Inferior parietal cortex (tissue), 1 donor: ENCODE measurements around the gene CRYBG2.

Experiments
- DNase-seq: peaks from one replicate; pipeline ENCODE4 v3.0.0-alpha.2; 2016; ENCODE audit errors: extremely low spot score

Gene CRYBG2

DNA sequence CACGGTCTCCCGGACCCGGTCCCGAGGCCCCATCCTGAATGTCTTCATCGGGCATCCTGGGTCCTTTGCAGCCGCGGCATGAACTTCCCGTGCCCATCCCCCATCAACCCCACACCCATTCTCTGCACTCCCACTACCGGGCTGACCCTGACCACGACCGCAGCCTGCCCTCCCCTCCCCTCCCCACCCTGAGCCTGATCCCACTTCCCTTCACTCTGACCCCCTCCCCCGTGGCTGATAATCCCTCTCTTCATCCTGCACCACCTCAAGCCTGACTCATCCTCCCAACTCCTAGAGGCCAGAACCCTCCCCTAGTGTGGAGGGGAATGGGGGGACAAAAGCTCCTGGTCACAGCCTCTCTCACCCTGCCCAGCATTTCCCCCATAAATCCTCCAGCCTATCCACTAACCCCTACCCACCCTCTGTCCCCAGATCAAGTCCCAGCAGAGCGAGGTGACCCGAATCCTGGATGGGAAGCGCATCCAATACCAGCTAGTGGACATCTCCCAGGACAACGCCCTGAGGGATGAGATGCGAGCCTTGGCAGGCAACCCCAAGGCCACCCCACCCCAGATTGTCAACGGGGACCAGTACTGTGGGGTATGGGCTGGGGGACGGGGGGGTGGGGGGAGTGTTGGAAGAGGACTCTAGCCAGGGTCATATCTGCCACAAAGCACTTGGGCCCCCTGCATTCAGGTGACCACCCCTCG is 73.4 kb downstream of the CRYBG2 start:
- no peak for DNase-seq

DNA sequence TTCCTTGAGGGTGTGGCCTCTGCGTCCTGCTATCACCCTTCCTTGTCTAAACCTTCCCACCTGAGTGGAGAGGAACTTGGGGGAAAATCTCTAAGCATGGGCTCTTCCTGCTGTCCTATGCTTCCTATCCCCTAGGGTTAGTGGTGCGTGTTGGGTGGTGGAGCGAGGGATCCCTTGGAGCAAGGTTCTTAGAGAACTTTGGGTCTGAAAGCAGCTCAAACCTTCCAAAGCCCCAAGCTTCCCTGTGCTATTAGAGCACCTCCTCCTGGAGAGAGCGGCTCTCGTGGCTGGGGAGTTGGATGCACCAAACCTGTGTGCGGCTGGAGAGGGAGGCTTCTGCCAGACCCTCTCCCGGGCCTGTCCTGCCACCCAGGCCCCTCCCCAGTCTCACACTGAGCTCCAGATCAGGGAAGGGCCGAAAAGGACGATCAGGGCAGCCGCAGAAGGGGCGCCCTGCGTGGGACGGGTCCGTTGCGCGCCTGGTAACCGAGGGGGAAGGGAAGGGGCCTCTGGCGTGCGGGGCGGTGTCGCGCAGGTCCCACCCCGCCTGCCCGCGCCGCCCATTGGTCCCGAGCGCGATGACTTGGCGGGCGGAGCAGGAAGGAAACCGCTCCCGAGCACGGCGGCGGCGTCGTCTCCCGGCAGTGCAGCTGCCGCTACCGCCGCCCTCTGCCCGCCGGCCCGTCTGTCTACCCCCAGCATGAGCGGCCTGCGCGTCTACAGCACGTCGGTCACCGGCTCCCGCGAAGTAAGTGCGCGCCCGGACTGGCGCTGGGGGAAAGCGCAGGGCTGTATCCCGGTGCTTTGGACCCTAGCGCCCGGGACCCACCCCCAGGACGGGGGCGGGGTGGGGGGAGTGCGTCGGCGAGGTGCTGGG is 74.2 kb downstream of the CRYBG2 start, which contains the start of gene SH3BGRL3:
SH3BGRL3 (plus strand) TSS at position 631 of the 877 bp plus-strand sequence; CDS start at position 701, 70 bp downstream.
- peak; percentile 79 for DNase-seq

DNA sequence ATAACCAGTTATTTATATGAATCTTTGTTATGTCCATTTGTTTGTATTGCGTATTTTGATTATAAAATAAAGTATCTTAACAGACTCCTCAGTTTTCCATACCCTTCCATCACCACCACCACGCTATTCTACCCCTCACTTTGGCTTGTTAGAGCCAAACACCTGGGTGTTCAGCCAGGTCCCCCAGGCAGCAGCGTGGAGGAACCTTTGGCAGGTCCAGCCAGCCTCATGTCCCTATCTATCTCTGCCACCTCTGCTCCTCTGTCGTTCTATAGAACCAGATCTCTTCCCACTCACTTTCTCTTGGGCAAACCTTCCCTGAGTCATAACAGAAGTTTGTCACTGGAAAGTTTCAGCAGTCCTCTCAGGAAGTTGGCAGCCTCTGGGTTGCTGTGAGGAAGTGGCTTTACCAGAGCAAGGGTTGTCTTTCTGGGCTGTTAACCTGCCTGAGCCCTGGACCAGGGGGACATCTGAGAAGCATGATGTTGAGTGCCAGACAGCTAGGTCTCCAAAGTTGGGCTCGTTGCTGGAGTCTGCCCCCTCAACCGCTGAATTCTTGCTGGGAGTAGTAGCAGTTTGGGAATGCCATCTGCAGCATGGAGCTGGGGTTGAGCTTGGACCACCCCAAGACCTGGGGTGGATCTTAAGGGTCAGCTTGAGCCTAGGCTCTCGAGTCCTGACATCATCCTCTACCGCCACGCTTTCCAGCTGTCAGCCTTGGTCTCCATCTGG is 75.0 kb downstream of the CRYBG2 start:
- no peak for DNase-seq

DNA sequence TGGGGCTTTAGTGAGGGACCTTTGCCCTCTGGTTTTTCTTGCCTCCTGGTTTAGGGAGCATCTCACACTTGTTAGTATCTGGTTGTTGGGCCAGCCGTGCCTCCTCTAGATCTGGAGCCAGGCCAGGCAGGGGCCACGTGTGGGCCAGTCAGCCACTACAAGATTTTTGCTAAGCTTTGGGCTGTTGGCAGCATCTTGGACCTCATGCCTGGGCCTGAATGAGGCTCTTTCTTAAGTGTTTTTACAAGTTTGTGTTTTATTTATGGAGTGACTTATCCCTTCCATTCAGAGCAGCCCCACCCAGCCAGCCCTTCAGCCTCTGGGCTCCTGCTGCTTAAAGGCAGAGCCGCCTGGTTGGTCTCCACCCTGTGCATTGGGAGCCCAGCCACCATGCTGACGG is 75.6 kb downstream of the CRYBG2 start:
- DNase-seq: no peak

DNA sequence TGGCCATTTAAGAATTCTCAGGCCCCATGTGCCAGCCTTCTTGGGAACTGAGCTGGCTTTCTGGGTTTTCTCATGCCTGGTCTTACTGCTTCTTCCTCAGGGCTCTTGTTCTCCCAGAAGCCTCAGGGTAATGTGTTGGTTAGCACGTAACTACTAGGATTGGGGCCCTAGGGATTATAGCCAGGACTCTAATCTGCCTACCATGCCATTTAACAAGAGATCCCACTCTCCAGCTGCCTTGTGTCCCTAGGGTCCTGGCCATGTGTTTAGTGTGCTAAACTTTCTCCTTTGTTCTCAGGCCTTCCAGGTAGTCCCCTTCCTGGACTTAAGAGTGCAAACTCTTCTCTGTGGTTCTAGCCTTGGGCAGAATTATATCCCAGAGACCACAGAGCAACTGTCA is 76.2 kb downstream of the CRYBG2 start:
- DNase-seq: no peak

DNA sequence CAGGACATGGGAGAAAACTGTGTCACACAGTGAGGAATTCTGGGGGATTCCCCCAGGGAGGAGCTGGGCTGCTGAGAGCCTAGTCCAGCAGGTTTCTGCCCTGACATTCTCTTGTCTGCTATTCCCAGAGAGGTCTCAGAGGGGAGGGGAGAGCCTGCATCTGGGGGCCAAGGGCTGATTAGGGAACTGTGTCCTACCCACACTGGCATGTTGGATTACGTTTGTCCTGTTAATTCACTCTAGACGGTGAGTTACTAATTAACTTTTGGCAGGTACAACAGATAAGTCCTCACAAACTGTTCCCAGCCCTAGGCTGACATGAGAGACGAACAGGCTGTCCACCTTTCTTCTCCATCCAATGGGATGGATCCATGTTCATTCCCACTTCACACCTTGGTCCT is 76.7 kb downstream of the CRYBG2 start:
- no peak for DNase-seq

DNA sequence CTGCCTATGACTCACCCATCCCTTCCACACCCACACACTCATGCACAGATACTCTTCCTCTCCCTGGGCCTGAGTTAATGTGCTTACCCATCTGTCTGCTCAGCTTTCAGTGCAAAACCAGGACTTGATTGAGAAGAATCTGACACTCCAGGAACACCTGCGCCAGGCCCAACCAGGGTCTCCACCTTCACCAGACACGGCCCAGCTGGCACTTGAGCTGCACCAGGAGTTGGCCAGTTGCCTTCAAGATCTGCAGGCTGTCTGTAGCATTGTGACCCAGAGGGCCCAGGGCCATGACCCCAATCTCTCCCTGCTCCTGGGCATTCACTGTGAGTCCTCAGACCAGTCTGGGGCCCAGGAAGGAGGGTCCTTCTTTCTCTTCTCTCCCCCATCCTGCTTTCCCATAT is 77.5 kb downstream of the CRYBG2 start:
- DNase-seq: no peak

DNA sequence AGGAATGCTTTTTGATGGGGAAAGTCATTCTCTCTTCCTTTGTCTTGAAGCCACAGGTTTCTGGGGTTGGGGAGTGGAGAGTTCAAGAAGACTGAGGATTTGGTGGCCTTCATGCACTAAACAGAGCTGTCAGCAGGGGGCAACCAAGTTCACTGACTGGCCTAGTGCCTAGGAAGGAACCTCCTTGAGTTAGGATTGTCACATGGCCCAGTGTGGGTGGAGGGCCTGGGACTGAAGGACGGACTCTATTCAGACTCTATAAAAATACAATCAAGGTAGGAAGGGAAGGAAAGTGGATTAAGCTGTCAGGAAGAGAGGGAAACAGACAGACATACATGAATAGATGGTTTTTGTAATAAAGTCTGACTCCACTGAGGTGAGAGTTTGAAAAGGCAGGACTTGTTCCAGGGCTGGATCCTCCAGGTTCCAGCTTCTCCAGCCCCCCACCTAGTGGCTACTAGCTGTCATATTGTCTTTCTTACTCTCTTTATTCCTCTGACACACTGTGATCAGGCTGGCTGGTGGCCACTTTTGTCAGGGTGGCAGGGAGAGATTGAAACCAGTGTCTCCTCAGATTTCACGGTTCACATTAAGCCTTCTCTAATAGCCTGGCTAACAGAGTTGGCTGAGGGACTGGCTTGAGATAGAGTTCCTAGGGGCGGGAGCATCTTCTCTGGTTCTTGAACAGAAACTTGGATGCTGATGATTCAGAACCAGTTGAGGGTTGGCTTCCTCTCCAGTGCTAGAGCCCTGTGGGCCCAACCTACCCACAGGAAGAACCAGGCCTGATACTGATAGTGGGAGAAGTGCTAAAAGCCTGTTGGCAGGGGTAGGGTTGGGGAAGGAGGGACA is 78.1 kb downstream of the CRYBG2 start:
- peak; percentile 91 for DNase-seq

DNA sequence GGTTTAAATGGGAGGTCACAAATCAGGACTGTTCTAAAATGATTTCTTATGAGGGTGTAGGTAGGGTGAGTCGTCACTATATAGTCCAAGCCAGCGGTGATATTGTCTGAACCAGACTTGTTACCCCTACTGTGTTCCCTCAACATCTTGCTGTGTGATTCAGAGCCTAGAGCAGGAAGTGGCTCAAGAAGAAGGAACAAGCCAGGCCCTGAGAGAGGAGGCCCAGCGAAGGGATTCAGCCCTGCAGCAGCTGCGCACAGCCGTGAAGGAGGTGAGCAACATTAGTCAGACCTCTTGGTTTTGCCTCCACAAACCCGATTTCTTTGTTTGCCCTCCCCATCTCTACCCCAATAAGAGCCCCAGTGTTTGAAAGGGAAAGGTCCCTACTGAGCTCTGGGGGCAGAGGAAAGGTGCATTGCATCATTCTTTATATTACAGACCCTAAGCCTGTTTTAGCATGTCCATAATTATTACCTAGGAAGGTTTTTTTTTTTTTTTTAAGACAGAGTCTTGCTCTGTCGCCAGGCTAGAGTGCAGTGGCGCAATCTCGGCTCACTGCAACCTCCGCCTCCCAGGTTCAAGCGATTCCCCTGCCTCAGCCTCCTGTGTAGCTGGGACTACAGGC is 79.0 kb downstream of the CRYBG2 start:
- no peak for DNase-seq
